Smooth muscle cell (in vitro differentiated cells): ENCODE data around the gene TMEM132D. TPM values are rescaled to one million over a fixed set of nuclear protein-coding genes. Genes with fewer than 3 reads are reported as not detected.

Experiments
- DNase-seq: peaks from one replicate; lab custom pipeline; 2025; ENCODE audit not compliant: unreplicated experiment; lab: John Stamatoyannopoulos, UW
- H2AFZ ChIP-seq: fragments of 200-600 bp; sonication (generic); 2 replicates; pipeline ENCODE4 v1.6.0; 2016; ENCODE audit warnings: antibody characterized with exemption, low read depth, mild to moderate bottlenecking
- H3F3A ChIP-seq: fragments of 200-600 bp; sonication (generic); 2 replicates; pipeline ENCODE4 v1.6.0; 2017; ENCODE audit warnings: antibody characterized with exemption, low read depth
- H3K27ac ChIP-seq: fragments of 200-600 bp; sonication (generic); 2 replicates; pipeline ENCODE4 v1.5.1; 2016; ENCODE audit warnings: low read depth, mild to moderate bottlenecking
- H3K27me3 ChIP-seq: fragments of 200-600 bp; sonication (generic); 2 replicates; pipeline ENCODE4 v1.6.1; 2016; ENCODE audit warnings: low read depth, mild to moderate bottlenecking
- H3K36me3 ChIP-seq: fragments of 200-600 bp; sonication (generic); 2 replicates; pipeline ENCODE4 v1.5.1; 2016; ENCODE audit warnings: low read depth
- H3K4me1 ChIP-seq: fragments of 200-600 bp; sonication (generic); 2 replicates; pipeline ENCODE4 v1.5.1; 2016; ENCODE audit warnings: low read depth
- H3K4me2 ChIP-seq: fragments of 200-600 bp; sonication (generic); 2 replicates; pipeline ENCODE4 v1.6.0; 2016; ENCODE audit warnings: mild to moderate bottlenecking
- H3K4me3 ChIP-seq: fragments of 200-600 bp; sonication (generic); 2 replicates; pipeline ENCODE4 v1.5.1; 2016; ENCODE audit warnings: mild to moderate bottlenecking
- H3K79me2 ChIP-seq: fragments of 200-600 bp; sonication (generic); 2 replicates; pipeline ENCODE4 v1.6.0; 2016; ENCODE audit warnings: low read depth, mild to moderate bottlenecking
- H3K9ac ChIP-seq: fragments of 200-600 bp; sonication (generic); 2 replicates; pipeline ENCODE4 v1.6.0; 2016; ENCODE audit warnings: low read depth
- H3K9me3 ChIP-seq: fragments of 200-600 bp; sonication (generic); replicated peaks from 2 replicates; pipeline ENCODE4 v1.5.1; 2016; ENCODE audit warnings: low read depth
- H4K20me1 ChIP-seq: fragments of 200-600 bp; sonication (generic); 2 replicates; pipeline ENCODE4 v1.6.0; 2016; ENCODE audit warnings: low read depth
- CTCF ChIP-seq: fragments of 200-600 bp; sonication (generic); IDR thresholded peaks from 2 replicates; pipeline ENCODE4 v1.5.1; 2017; ENCODE audit warnings: borderline replicate concordance, mild to moderate bottlenecking, antibody characterized with exemption; ENCODE audit not compliant: insufficient read depth, poor library complexity, severe bottlenecking
- WGBS: methylation state at CpG from one replicate; pipeline ENCODE4 v1.1.7; 2016; ENCODE audit warnings: low lambda C conversion rate; 5-methylcytosine and 5-hydroxymethylcytosine counted together
- polyA plus RNA-seq: library from polyadenylated mRNA; unstranded; fragments of >200 nt; fragmentation: Nextera tagmentation; extraction: Ambion mirVana; gene quantifications from 2 replicates; pipeline ENCODE4 v1.2.1, GENCODE V29; 2016
- total RNA-seq: library from RNA; depleted of rRNA; stranded (reverse); fragments of >200 nt; gene quantifications from 2 replicates; pipeline ENCODE4 v1.2.3, GENCODE V29; 2014

Gene TMEM132D
- total and polyA plus RNA-seq, 2 experiments from 2014 or later = not detected

GRCh38 chr12:129520739-129521138 lies 383.1 kb downstream of the TMEM132D start:
- Histone ChIP-seq H3K4me3 (no peak overlapping the region), H2AFZ (no peak overlapping the region), H3K27me3 (no peaks in the 10 kb centered on the region), H3K27ac (no peak overlapping the region), H3F3A (no peaks in the 10 kb centered on the region), H3K4me2 (no peak overlapping the region), H3K4me1 (no peaks in the 10 kb centered on the region), H4K20me1 (no peaks in the 10 kb centered on the region), H3K9ac (no peak overlapping the region), H3K79me2 (no peaks in the 10 kb centered on the region), H3K9me3 (no peaks in the 10 kb centered on the region), H3K36me3 (no peaks in the 10 kb centered on the region)
- no peak for TF ChIP-seq CTCF
- DNase-seq = no peak
- WGBS = 89% methylated on average over 1 of the region's 1 CpG

GRCh38 chr12:129503802-129504201 lies 400.0 kb downstream of the TMEM132D start:
- Histone ChIP-seq H3K4me1 (no peaks in the 10 kb centered on the region), H3F3A (no peaks in the 10 kb centered on the region), H2AFZ (no peak overlapping the region), H3K36me3 (no peaks in the 10 kb centered on the region), H3K79me2 (no peaks in the 10 kb centered on the region), H3K27me3 (no peaks in the 10 kb centered on the region), H3K9me3 (no peaks in the 10 kb centered on the region), H4K20me1 (no peaks in the 10 kb centered on the region), H3K4me2 (no peak overlapping the region), H3K27ac (no peak overlapping the region), H3K4me3 (no peak overlapping the region), H3K9ac (no peak overlapping the region)
- TF ChIP-seq CTCF = no peak
- no peak for DNase-seq
- 94% methylated on average over 1 of the region's 1 CpG for WGBS

GRCh38 chr12:129496226-129496625 lies 407.6 kb downstream of the TMEM132D start:
- Histone ChIP-seq H3K4me1 (no peaks in the 10 kb centered on the region), H3K36me3 (no peaks in the 10 kb centered on the region), H3K79me2 (no peaks in the 10 kb centered on the region), H3K27me3 (no peaks in the 10 kb centered on the region), H3F3A (no peaks in the 10 kb centered on the region), H3K9ac (no peak overlapping the region), H3K27ac (no peak overlapping the region), H3K4me3 (no peak overlapping the region), H3K4me2 (no peak overlapping the region), H3K9me3 (no peaks in the 10 kb centered on the region), H2AFZ (no peak overlapping the region), H4K20me1 (no peaks in the 10 kb centered on the region)
- TF ChIP-seq CTCF = no peak
- no peak for DNase-seq
- 75% methylated on average over 6 of the region's 6 CpGs for WGBS

GRCh38 chr12:129494766-129495165 lies 409.1 kb downstream of the TMEM132D start:
- DNase-seq = no peak
- Histone ChIP-seq H2AFZ (no peak overlapping the region), H3K36me3 (no peaks in the 10 kb centered on the region), H3K4me1 (no peaks in the 10 kb centered on the region), H3K9me3 (no peaks in the 10 kb centered on the region), H3K79me2 (no peaks in the 10 kb centered on the region), H3K27me3 (no peaks in the 10 kb centered on the region), H4K20me1 (no peaks in the 10 kb centered on the region), H3K4me3 (no peak overlapping the region), H3K9ac (no peak overlapping the region), H3F3A (no peaks in the 10 kb centered on the region), H3K4me2 (no peak overlapping the region), H3K27ac (no peak overlapping the region)
- 90% methylated on average over 2 of the region's 2 CpGs for WGBS
- TF ChIP-seq CTCF = no peak
